ENCODE results near the gene ALG5.

Gene ALG5

DNA sequence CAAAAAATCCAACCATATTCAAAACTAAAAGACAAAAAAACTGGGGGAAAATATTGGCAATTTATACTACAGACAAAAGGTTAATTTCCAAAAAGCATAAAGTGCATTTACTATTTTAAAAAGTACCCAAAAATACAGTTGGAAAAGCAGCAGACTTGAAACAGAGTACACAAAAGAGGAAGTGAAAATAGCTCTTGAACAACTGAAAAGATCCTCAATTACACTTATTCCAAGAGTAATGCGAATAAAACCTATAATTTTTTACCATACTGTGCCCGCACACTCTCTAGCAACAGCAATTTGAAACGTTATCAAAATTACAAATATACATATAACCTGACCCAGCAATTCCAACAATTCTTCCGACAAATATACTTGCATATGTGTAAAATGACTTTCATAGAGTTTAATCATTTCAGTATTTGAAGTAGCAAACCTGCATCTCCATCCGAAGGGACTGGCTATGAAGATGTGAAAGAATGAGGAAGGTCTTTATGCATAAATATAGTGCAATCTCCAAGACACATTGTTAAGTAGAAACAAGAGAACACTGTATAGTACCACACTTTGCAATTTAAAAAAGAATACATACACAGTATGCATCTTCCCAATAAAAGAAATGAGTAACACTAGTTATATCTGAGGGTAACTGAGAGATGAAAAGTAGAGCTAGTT is 25.4 kb downstream of the ALG5 start:
- no peak overlapping the region for H2BK12ac ChIP-seq (ENCODE audit: low read length)
- H3K36me3 ChIP-seq (replicated peaks in 1 of 2; ENCODE audit: control insufficient read depth in 2 of 2, insufficient read depth in 2 of 2, low read length in 2 of 2), result peaks cover 2 to 89% of the 10 kb centered on the region in 2 donors
- no peak overlapping the region for H2BK120ac ChIP-seq (ENCODE audit: low read depth, low read length)
- DNase-seq (ENCODE audit: low spot score), result no peak
- H2BK15ac ChIP-seq (ENCODE audit: low read length), result no peak overlapping the region
- no peak overlapping the region for H3K14ac ChIP-seq (ENCODE audit: low read length)
- no peak overlapping the region for H2AFZ ChIP-seq (ENCODE audit: low read length)
- H3K79me1 ChIP-seq (ENCODE audit: low read depth, low read length), result no peaks in the 10 kb centered on the region
- no peak overlapping the region for H2AK5ac ChIP-seq (ENCODE audit: low read depth, low read length)
- H2BK5ac ChIP-seq (ENCODE audit: low read length), result no peak overlapping the region
- no peak overlapping the region for H3K18ac ChIP-seq (ENCODE audit: low read length)
- H3K27me3 ChIP-seq (ENCODE audit: control insufficient read depth in 3 of 3, insufficient read depth in 3 of 3, low read depth in 1 of 3, low read length in 3 of 3), result no peaks in the 10 kb centered on the region
- H3K9me3 ChIP-seq (replicated peaks in 1 of 2; ENCODE audit: control insufficient read depth in 2 of 2, insufficient read depth in 1 of 2, low read depth in 1 of 2, low read length in 2 of 2), result peaks cover 2 to 27% of the 10 kb centered on the region in 2 donors
- no peak overlapping the region for H4K91ac ChIP-seq (ENCODE audit: low read depth, low read length, poor library complexity)
- no peak overlapping the region for H3K4me3 ChIP-seq (ENCODE audit: low read length in 2 of 2)
- no peak overlapping the region for H3K4ac ChIP-seq (ENCODE audit: low read length)
- H4K8ac ChIP-seq (ENCODE audit: low read depth, low read length), result no peak overlapping the region
- 100% methylated on average over 2 of the region's 5 CpGs; no CpG with 5 or more reads in 1 of the 2 donors for WGBS, 2 donors (ENCODE audit: extremely low coverage in 2 of 2, insufficient read length in 2 of 2, insufficient replicate concordance in 1 of 2)
- no peak overlapping the region for H3K9ac ChIP-seq (ENCODE audit: low read depth, low read length, poor library complexity)
- H3K23ac ChIP-seq (ENCODE audit: low read depth, low read length, poor library complexity), result no peak overlapping the region
- no peaks in the 10 kb centered on the region for H3K4me1 ChIP-seq (ENCODE audit: control insufficient read depth in 2 of 2, insufficient read depth in 1 of 2, low read depth in 1 of 2, low read length in 2 of 2)
- no peak overlapping the region for H3K4me2 ChIP-seq (ENCODE audit: insufficient read depth, low read length, poor library complexity, severe bottlenecking)
- no peak overlapping the region for H3K27ac ChIP-seq (replicated peaks; ENCODE audit: low read length)

DNA sequence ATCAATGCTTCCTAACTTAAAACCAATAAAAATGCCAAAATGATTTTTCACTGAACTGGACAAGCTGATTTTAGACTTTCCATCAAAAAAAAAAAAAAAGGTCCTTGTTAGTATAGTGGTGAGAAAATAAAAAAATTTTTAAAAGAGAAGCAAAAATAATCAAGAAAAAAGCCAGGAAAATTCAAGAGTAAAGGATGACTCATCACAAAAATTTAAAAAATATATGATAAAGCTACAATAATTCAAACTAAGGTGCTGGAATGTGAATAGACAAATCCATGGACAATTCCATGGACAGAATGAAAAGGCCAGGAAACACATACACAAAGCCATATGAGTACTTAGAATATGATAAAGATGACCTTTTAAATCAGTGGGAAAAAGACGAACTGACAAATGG is 26.1 kb downstream of the ALG5 start:
- H3K79me1 ChIP-seq (ENCODE audit: low read depth, low read length), result no peaks in the 10 kb centered on the region
- no peak overlapping the region for H2BK120ac ChIP-seq (ENCODE audit: low read depth, low read length)
- H2BK15ac ChIP-seq (ENCODE audit: low read length), result no peak overlapping the region
- no peak overlapping the region for H3K4ac ChIP-seq (ENCODE audit: low read length)
- no peak overlapping the region for H4K91ac ChIP-seq (ENCODE audit: low read depth, low read length, poor library complexity)
- no peaks in the 10 kb centered on the region for H3K4me1 ChIP-seq (ENCODE audit: control insufficient read depth in 2 of 2, insufficient read depth in 1 of 2, low read depth in 1 of 2, low read length in 2 of 2)
- no peak overlapping the region for H3K9ac ChIP-seq (ENCODE audit: low read depth, low read length, poor library complexity)
- H3K4me3 ChIP-seq (ENCODE audit: low read length in 2 of 2), result no peak overlapping the region
- H2AK5ac ChIP-seq (ENCODE audit: low read depth, low read length), result no peak overlapping the region
- peaks cover 5 to 90% of the 10 kb centered on the region in 2 donors for H3K36me3 ChIP-seq (replicated peaks in 1 of 2; ENCODE audit: control insufficient read depth in 2 of 2, insufficient read depth in 2 of 2, low read length in 2 of 2)
- WGBS, 2 donors (ENCODE audit: extremely low coverage in 2 of 2, insufficient read length in 2 of 2, insufficient replicate concordance in 1 of 2), result no CpG with 5 or more reads among the region's 1 CpG
- H3K23ac ChIP-seq (ENCODE audit: low read depth, low read length, poor library complexity), result no peak overlapping the region
- no peak overlapping the region for H3K14ac ChIP-seq (ENCODE audit: low read length)
- H4K8ac ChIP-seq (ENCODE audit: low read depth, low read length), result no peak overlapping the region
- H2BK12ac ChIP-seq (ENCODE audit: low read length), result no peak overlapping the region
- H2AFZ ChIP-seq (ENCODE audit: low read length), result no peak overlapping the region
- H3K4me2 ChIP-seq (ENCODE audit: insufficient read depth, low read length, poor library complexity, severe bottlenecking), result no peak overlapping the region
- H2BK5ac ChIP-seq (ENCODE audit: low read length), result no peak overlapping the region
- H3K9me3 ChIP-seq (replicated peaks in 1 of 2; ENCODE audit: control insufficient read depth in 2 of 2, insufficient read depth in 1 of 2, low read depth in 1 of 2, low read length in 2 of 2), result peaks cover 2 to 27% of the 10 kb centered on the region in 2 donors
- DNase-seq (ENCODE audit: low spot score), result no peak
- H3K27me3 ChIP-seq (ENCODE audit: control insufficient read depth in 3 of 3, insufficient read depth in 3 of 3, low read depth in 1 of 3, low read length in 3 of 3), result no peaks in the 10 kb centered on the region
- no peak overlapping the region for H3K27ac ChIP-seq (replicated peaks; ENCODE audit: low read length)
- no peak overlapping the region for H3K18ac ChIP-seq (ENCODE audit: low read length)

DNA sequence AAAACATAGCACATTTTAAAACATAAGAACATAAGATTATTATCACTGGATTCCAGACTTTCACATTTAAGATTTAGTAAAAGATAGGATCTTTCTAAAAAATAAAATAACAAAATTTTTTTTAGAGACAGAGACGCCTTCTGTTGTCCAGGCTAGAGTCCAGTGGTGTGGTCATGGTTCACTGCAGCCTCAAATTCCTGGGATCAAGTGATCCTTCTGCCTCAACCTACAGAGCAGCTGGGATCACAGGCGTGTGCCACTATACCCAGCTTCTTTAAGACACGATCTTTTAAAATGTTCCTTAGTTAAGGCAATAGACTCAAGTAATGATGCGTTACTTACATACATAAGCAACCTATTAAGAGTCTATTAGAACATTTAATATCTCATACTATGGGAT is 32.7 kb downstream of the ALG5 start:
- H3K27ac ChIP-seq (replicated peaks; ENCODE audit: low read length), result no peak overlapping the region
- H3K18ac ChIP-seq (ENCODE audit: low read length), result no peak overlapping the region
- no peak overlapping the region for H3K4ac ChIP-seq (ENCODE audit: low read length)
- H2BK120ac ChIP-seq (ENCODE audit: low read depth, low read length), result no peak overlapping the region
- H2BK15ac ChIP-seq (ENCODE audit: low read length), result no peak overlapping the region
- H3K9ac ChIP-seq (ENCODE audit: low read depth, low read length, poor library complexity), result no peak overlapping the region
- no peak overlapping the region for H2BK12ac ChIP-seq (ENCODE audit: low read length)
- H3K4me1 ChIP-seq (ENCODE audit: control insufficient read depth in 2 of 2, insufficient read depth in 1 of 2, low read depth in 1 of 2, low read length in 2 of 2), result no peaks in the 10 kb centered on the region
- H3K23ac ChIP-seq (ENCODE audit: low read depth, low read length, poor library complexity), result no peak overlapping the region
- no peak overlapping the region for H4K8ac ChIP-seq (ENCODE audit: low read depth, low read length)
- no peak overlapping the region for H2BK5ac ChIP-seq (ENCODE audit: low read length)
- no peak overlapping the region for H4K91ac ChIP-seq (ENCODE audit: low read depth, low read length, poor library complexity)
- H3K14ac ChIP-seq (ENCODE audit: low read length), result no peak overlapping the region
- H3K36me3 ChIP-seq (replicated peaks in 1 of 2; ENCODE audit: control insufficient read depth in 2 of 2, insufficient read depth in 2 of 2, low read length in 2 of 2), result peaks cover 16 to 93% of the 10 kb centered on the region in 2 donors
- H3K79me1 ChIP-seq (ENCODE audit: low read depth, low read length), result no peaks in the 10 kb centered on the region
- WGBS, 2 donors (ENCODE audit: extremely low coverage in 2 of 2, insufficient read length in 2 of 2, insufficient replicate concordance in 1 of 2), result no CpG with 5 or more reads among the region's 4 CpGs
- H3K27me3 ChIP-seq (ENCODE audit: control insufficient read depth in 3 of 3, insufficient read depth in 3 of 3, low read depth in 1 of 3, low read length in 3 of 3), result no peaks in the 10 kb centered on the region
- H2AK5ac ChIP-seq (ENCODE audit: low read depth, low read length), result no peak overlapping the region
- DNase-seq (ENCODE audit: low spot score), result no peak
- H3K9me3 ChIP-seq (replicated peaks in 1 of 2; ENCODE audit: control insufficient read depth in 2 of 2, insufficient read depth in 1 of 2, low read depth in 1 of 2, low read length in 2 of 2), result no peaks in the 10 kb centered on the region
- H3K4me3 ChIP-seq (ENCODE audit: low read length in 2 of 2), result no peak overlapping the region
- H2AFZ ChIP-seq (ENCODE audit: low read length), result no peak overlapping the region
- no peak overlapping the region for H3K4me2 ChIP-seq (ENCODE audit: insufficient read depth, low read length, poor library complexity, severe bottlenecking)

DNA sequence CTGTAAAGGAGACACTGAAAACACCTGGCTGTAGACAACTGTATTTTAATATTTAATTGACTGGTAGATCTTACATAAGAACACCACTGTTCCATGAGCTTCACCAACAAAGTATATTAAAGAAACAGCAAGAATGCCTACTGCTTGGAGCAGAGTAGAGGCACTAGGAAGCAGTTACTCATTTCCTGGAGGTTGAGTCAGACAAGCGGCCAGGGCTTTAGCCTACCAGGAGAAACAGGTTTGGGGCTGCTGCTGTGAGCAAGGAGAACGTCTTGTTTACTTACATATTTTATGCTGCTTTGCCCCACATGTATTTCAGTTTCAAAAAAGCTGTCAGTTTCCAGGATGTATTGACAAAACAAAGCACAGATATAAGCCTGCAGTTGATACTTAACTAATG is 33.4 kb downstream of the ALG5 start:
- Histone ChIP-seq H4K8ac (ENCODE audit: low read depth, low read length) (no peak overlapping the region), H3K14ac (ENCODE audit: low read length) (no peak overlapping the region), H3K27ac (replicated peaks; ENCODE audit: low read length) (no peak overlapping the region), H3K79me1 (ENCODE audit: low read depth, low read length) (no peaks in the 10 kb centered on the region), H2BK5ac (ENCODE audit: low read length) (no peak overlapping the region), H3K4me3 (ENCODE audit: low read length in 2 of 2) (no peak overlapping the region), H2BK12ac (ENCODE audit: low read length) (no peak overlapping the region), H3K4me2 (ENCODE audit: insufficient read depth, low read length, poor library complexity, severe bottlenecking) (no peak overlapping the region), H2BK120ac (ENCODE audit: low read depth, low read length) (no peak overlapping the region), H2BK15ac (ENCODE audit: low read length) (no peak overlapping the region), H3K23ac (ENCODE audit: low read depth, low read length, poor library complexity) (no peak overlapping the region), H3K4me1 (ENCODE audit: control insufficient read depth in 2 of 2, insufficient read depth in 1 of 2, low read depth in 1 of 2, low read length in 2 of 2) (no peaks in the 10 kb centered on the region), H3K27me3 (ENCODE audit: control insufficient read depth in 3 of 3, insufficient read depth in 3 of 3, low read depth in 1 of 3, low read length in 3 of 3) (no peaks in the 10 kb centered on the region), H3K9me3 (replicated peaks in 1 of 2; ENCODE audit: control insufficient read depth in 2 of 2, insufficient read depth in 1 of 2, low read depth in 1 of 2, low read length in 2 of 2) (no peaks in the 10 kb centered on the region), H3K4ac (ENCODE audit: low read length) (no peak overlapping the region), H4K91ac (ENCODE audit: low read depth, low read length, poor library complexity) (no peak overlapping the region), H2AK5ac (ENCODE audit: low read depth, low read length) (no peak overlapping the region), H2AFZ (ENCODE audit: low read length) (no peak overlapping the region), H3K36me3 (replicated peaks in 1 of 2; ENCODE audit: control insufficient read depth in 2 of 2, insufficient read depth in 2 of 2, low read length in 2 of 2) (peaks cover 16 to 93% of the 10 kb centered on the region in 2 donors), H3K9ac (ENCODE audit: low read depth, low read length, poor library complexity) (no peak overlapping the region), H3K18ac (ENCODE audit: low read length) (no peak overlapping the region)
- no CpG with 5 or more reads among the region's 2 CpGs for WGBS, 2 donors (ENCODE audit: extremely low coverage in 2 of 2, insufficient read length in 2 of 2, insufficient replicate concordance in 1 of 2)
- no peak for DNase-seq (ENCODE audit: low spot score)

All from neuronal stem cell (in vitro differentiated cells).